Upper lobe of left lung (tissue), 6 donors: ENCODE measurements around the gene FBXW5. TPM values are rescaled to one million over a fixed set of nuclear protein-coding genes. Genes with fewer than 3 reads are reported as not detected.

Experiments
- ATAC-seq, 2 donors: fragments of 200-7000 bp; cut with Tn5 transposase; one replicate each; pipeline ENCODE4 v1.9.1; 2022; ENCODE audit warnings: mild to moderate bottlenecking in 2 of 2, moderate library complexity in 2 of 2; ENCODE audit not compliant: low FRiP score in 2 of 2
- DNase-seq, 2 donors: peaks; one replicate each; pipeline ENCODE4 v3.0.0-alpha.2; 2019 to 2020
- H3K27ac ChIP-seq, 4 donors: fragments of 200-600 bp; sonication (generic); one replicate each; pipeline ENCODE4 v1.5.1; 2016 to 2019
- H3K27me3 ChIP-seq, 4 donors: fragments of 200-600 bp; sonication (generic); one replicate each; pipeline ENCODE4 v1.5.1; 2017 to 2019
- H3K36me3 ChIP-seq, 4 donors: fragments of 200-600 bp; sonication (generic); one replicate each; pipeline ENCODE4 v1.5.1; 2016 to 2019
- H3K4me1 ChIP-seq, 4 donors: fragments of 200-600 bp; sonication (generic); one replicate each; pipeline ENCODE4 v1.5.1; 2018 to 2019
- H3K4me3 ChIP-seq, 4 donors: fragments of 200-600 bp; sonication (generic); one replicate each; pipeline ENCODE4 v1.5.1; 2017 to 2019; ENCODE audit warnings: mild to moderate bottlenecking in 2 of 4, moderate library complexity in 1 of 4
- H3K9me3 ChIP-seq, 4 donors: fragments of 200-600 bp; sonication (generic); one replicate each; pipeline ENCODE4 v1.5.1; 2018 to 2019
- EP300 ChIP-seq, 4 donors: sonication (generic); formaldehyde crosslinking; IDR thresholded peaks; one replicate each; pipeline ENCODE4 v1.5.1; 2017; ENCODE audit warnings: antibody characterized with exemption in 4 of 4, control low read depth in 2 of 4
- POLR2A ChIP-seq, 4 donors: fragments of 450-650 bp; IDR thresholded peaks; one replicate each; pipeline ENCODE4 v1.5.1; 2016 to 2017; ENCODE audit warnings: antibody characterized with exemption in 4 of 4, mild to moderate bottlenecking in 2 of 4
- POLR2AphosphoS5 ChIP-seq, 2 donors: sonication (generic); formaldehyde crosslinking; IDR thresholded peaks; one replicate each; pipeline ENCODE4 v1.5.1; 2017; ENCODE audit warnings: antibody characterized with exemption in 2 of 2
- WGBS, 2 donors: methylation state at CpG; one replicate each; pipeline ENCODE4 v1.1.5; 2017 to 2018; 5-methylcytosine and 5-hydroxymethylcytosine counted together
- total RNA-seq, 6 donors: library from RNA; depleted of rRNA in 4 of 6; stranded (reverse); fragments of >200 nt in 4 of 6; gene quantifications; one replicate each; pipeline versions ENCODE4 v1.1.0 to v1.2.1, GENCODE V29; 2016 to 2021
- TF ChIP-seq, protein P1 (sequence below), 6 experiments: fragments of 450-650 bp in 4 of 6; fragments of 200-600 bp in 2 of 6; sonication (generic) in 2 of 6; IDR thresholded peaks; one replicate each; pipeline ENCODE4 v1.5.1; 2016 to 2019; ENCODE audit warnings: antibody characterized with exemption in 6 of 6
- donor health status: DM: no; HTN: no; CAD: no; lungs with moderate emphysema.
- donor health status: DM: no; HTN: yes; CAD: no; lungs with severe emphysema.

The FBXW5 gene
- total RNA-seq, 6 donors from 2014 or later: 93.3 to 191 (median 153) TPM

DNA sequence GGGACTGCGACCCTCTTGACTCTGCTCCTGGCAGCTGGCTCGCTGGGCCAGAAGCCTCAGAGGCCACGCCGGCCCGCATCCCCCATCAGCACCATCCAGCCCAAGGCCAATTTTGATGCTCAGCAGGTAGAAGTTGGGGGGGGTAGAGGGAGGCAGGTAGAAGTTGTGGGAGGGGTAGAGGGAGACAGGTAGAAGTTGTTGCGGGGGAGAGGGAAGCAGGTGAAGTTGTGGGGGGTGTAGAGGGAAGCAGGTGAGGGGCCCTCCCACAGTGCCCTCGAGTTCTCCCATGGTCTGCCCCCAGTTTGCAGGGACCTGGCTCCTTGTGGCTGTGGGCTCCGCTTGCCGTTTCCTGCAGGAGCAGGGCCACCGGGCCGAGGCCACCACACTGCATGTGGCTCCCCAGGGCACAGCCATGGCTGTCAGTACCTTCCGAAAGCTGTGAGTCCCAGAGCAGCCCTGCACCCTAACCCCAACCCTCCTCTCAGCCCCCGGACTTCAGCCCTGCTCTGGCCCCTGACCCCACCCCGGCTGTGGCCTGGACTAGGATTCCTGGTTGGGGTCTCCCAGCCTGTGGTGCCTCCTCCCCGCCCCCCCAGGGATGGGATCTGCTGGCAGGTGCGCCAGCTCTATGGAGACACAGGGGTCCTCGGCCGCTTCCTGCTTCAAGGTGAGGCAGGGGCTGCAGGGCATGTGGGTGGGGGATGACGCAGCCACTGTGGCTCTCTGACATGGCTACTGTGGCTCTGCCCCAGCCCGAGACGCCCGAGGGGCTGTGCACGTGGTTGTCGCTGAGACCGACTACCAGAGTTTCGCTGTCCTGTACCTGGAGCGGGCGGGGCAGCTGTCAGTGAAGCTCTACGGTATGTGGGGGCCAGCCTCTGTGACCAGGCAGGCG lies 1.0 kb upstream of the FBXW5 start:
- no peak overlapping the region for H3K4me3 ChIP-seq
- no peak overlapping the region for H3K27ac ChIP-seq
- no peaks in the 10 kb centered on the region for H3K9me3 ChIP-seq
- H3K27me3 ChIP-seq: no peaks in the 10 kb centered on the region
- H3K36me3 ChIP-seq: peaks cover 17 to 25% (median 25%) of the 10 kb centered on the region in 4 donors
- ATAC-seq: no peak
- peaks cover 35 to 68% (median 41%) of the 10 kb centered on the region in 4 donors for H3K4me1 ChIP-seq
- WGBS, 2 donors: 84 to 89% methylated on average over 17 to 29 of the region's 30 CpGs
- DNase-seq: peak in 1 of 2 donors; percentile 82
- TF ChIP-seq, protein P1, sequence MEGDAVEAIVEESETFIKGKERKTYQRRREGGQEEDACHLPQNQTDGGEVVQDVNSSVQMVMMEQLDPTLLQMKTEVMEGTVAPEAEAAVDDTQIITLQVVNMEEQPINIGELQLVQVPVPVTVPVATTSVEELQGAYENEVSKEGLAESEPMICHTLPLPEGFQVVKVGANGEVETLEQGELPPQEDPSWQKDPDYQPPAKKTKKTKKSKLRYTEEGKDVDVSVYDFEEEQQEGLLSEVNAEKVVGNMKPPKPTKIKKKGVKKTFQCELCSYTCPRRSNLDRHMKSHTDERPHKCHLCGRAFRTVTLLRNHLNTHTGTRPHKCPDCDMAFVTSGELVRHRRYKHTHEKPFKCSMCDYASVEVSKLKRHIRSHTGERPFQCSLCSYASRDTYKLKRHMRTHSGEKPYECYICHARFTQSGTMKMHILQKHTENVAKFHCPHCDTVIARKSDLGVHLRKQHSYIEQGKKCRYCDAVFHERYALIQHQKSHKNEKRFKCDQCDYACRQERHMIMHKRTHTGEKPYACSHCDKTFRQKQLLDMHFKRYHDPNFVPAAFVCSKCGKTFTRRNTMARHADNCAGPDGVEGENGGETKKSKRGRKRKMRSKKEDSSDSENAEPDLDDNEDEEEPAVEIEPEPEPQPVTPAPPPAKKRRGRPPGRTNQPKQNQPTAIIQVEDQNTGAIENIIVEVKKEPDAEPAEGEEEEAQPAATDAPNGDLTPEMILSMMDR (IDR thresholded peaks at IDR 0.05): no peak
- TF ChIP-seq EP300 (IDR thresholded peaks at IDR 0.05) (no peak), POLR2AphosphoS5 (IDR thresholded peaks at IDR 0.05) (no peak), POLR2A (IDR thresholded peaks at IDR 0.05) (no peak)

DNA sequence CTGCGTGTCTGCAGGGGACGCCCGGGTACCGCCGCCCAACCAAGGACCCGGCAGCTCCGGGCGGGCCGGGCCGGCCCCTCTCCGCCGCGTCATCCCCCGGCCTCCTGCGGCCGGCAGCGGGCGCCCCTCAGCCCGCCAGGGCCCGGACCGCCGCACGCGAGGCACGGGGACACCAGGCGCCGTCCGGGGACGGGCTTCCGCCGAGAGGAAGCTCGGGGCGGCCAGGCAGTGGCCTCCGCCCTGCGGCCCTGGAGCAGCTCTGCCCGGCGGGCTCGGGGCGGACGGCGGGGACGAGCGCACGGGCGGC lies 373 bp downstream of the FBXW5 start:
- Histone ChIP-seq H3K27ac (peak overlapping the region; percentile 89 to 96 (median 92)), H3K27me3 (no peaks in the 10 kb centered on the region), H3K4me1 (peaks cover 25 to 56% (median 31%) of the 10 kb centered on the region in 4 donors), H3K4me3 (peak overlapping the region; percentile 72 to 98 (median 90)), H3K36me3 (peaks cover 18 to 39% (median 39%) of the 10 kb centered on the region in 4 donors), H3K9me3 (no peaks in the 10 kb centered on the region)
- ATAC-seq: peak in 1 of 2 donors; percentile 65
- DNase-seq: no peak
- TF ChIP-seq POLR2AphosphoS5 (IDR thresholded peaks at IDR 0.05): no peak
- TF ChIP-seq POLR2A (IDR thresholded peaks at IDR 0.05): peak in 1 of 4 donors; percentile 80
- TF ChIP-seq EP300 (IDR thresholded peaks at IDR 0.05): no peak
- WGBS, 2 donors: no CpG with 5 or more reads among the region's 45 CpGs

DNA sequence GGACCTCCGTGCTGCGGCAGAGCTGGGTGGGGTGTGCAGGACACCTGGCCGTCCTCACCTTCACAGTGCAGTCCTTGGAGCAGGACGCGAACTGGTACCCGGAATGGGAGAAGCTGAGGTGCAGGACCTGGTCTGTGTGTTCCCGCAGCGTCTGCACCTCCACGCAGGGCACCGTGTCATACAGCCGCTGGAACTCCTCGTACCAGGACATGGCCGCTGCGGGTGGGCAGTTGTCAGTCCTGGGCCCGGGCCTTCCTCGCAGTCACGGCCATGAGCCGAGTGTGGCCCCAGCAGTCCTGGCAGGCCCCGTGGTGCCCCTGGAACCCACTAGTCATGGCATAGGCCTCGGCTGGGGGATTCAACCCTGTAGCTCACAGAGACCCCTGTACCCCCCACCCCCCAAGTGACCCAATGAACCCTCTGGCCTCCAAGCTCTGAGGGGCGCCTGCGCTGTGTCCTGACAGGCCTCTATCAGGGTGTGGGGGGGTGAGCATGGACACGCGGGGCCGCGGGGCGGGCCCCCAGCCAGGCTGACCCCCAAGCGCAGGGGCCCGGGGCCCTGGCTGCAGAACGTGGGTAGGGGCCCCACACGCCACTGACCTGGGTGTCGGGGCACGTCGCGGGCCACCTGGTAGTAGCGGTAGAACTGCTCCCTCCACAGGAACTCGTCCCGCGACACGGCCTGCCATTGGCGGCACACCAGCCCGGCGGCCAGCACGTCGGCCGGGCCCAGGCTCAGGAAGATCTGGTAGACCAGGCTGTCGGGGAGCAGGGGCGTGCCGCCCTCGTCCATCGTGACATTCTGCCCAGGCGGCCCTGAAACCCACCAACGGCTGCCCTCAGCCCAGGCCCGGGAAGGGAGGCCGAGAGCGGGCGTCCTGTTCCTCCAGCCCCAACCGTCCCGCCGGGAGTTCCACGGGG lies 987 bp downstream of the FBXW5 start:
- 0% methylated on average over 15 of the region's 61 CpGs; no CpG with 5 or more reads in 1 of the 2 donors for WGBS, 2 donors
- no peaks in the 10 kb centered on the region for H3K9me3 ChIP-seq
- no peaks in the 10 kb centered on the region for H3K27me3 ChIP-seq
- peak overlapping the region; percentile 72 to 98 (median 90) for H3K4me3 ChIP-seq
- H3K27ac ChIP-seq: peak overlapping the region; percentile 89 to 96 (median 92)
- TF ChIP-seq POLR2AphosphoS5 (IDR thresholded peaks at IDR 0.05): no peak
- TF ChIP-seq POLR2A (IDR thresholded peaks at IDR 0.05): no peak
- TF ChIP-seq EP300 (IDR thresholded peaks at IDR 0.05): no peak
- TF ChIP-seq, protein P1 (IDR thresholded peaks at IDR 0.05): no peak
- peaks cover 18 to 45% (median 40%) of the 10 kb centered on the region in 4 donors for H3K36me3 ChIP-seq
- DNase-seq (peak; percentile 35 to 82), ATAC-seq (peak in 1 of 2 donors; percentile 7)
- peaks cover 22 to 50% (median 26%) of the 10 kb centered on the region in 4 donors for H3K4me1 ChIP-seq

DNA sequence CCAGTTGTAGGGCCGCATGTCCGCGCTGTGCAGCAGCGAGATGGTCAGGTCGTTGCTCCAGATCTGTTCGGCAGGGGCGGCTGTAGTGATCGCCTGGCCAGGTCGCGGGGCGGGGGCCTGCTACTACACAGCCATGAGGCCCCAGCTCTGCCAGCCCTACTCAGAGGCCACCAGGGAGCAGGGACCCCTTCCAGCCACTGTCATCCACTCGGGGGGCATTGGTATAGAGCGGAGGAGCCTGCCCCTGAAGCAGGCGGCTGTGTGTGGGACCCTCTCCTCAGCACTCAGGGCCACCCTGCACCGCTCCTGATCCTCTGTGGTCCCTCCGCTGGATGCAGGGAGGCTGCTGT lies 1.7 kb downstream of the FBXW5 start:
- Histone ChIP-seq H3K4me1 (peaks cover 16 to 43% (median 19%) of the 10 kb centered on the region in 4 donors), H3K36me3 (peaks cover 18 to 45% (median 40%) of the 10 kb centered on the region in 4 donors), H3K27me3 (no peaks in the 10 kb centered on the region), H3K4me3 (peak overlapping the region in 2 of 4 donors; percentile 72 to 98), H3K9me3 (no peaks in the 10 kb centered on the region), H3K27ac (peak overlapping the region in 1 of 4 donors; percentile 90)
- DNase-seq (peak; percentile 19 to 76), ATAC-seq (no peak)
- 93 to 95% methylated on average over 4 to 13 of the region's 16 CpGs for WGBS, 2 donors
- TF ChIP-seq POLR2A (IDR thresholded peaks at IDR 0.05) (no peak), EP300 (IDR thresholded peaks at IDR 0.05) (no peak), POLR2AphosphoS5 (IDR thresholded peaks at IDR 0.05) (no peak)
- TF ChIP-seq, protein P1 (IDR thresholded peaks at IDR 0.05): no peak
